Hematopoietic multipotent progenitor cell treated with erythropoietin and hydrocortisone succinate and interleukin-3 and kit ligand, for 17 days (in vitro differentiated cells): ENCODE results near the gene SMO.
"Not testable (repeated sequence)": the region's sequence is repeated elsewhere in the genome, so short reads cannot be mapped to it uniquely, and the experiment has no call there.

ENCODE experiments used
- DNase-seq: peaks from one replicate; pipeline ENCODE4 v3.0.0-alpha.2; 2015; ENCODE audit warnings: low spot score

SMO gene

GRCh38 chr7:129209067-129209926 lies 20.9 kb downstream of the SMO start:
- no peak for DNase-seq

DNA sequence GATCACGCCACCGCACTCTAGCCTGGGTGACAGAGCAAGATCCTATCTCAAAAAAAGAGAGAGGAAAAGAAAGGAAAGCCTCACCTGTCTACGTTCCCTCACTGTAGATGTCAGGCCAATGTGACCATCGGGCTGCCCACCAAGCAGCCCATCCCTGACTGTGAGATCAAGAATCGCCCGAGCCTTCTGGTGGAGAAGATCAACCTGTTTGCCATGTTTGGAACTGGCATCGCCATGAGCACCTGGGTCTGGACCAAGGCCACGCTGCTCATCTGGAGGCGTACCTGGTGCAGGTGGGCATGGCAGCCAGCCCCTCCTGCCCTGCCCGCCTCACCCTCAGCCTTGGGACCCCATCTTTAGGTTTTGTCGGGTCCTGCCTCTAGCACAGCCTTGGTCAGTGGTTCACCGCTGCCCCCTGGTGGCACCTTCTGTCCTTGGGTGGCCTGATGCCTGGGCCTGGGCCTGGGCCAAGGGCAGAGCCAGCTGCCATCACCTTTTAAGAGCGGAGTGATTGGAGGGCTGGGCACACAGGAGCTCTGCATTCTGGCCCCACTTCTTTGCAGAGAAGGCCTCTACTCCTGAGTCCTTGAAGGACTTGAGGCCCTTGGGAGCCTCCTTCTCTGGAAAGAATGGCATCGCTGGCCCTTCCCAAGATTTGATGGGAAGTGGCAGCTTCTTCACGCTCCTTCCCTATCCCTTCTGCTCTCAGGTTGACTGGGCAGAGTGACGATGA lies 22.0 kb downstream of the SMO start:
- peak; percentile 39 for DNase-seq

GRCh38 chr7:129210989-129211312 lies 22.5 kb downstream of the SMO start:
- DNase-seq: no peak

- DNase-seq: no peak
Observed at GRCh38 chr7:129212126-129212525, 23.7 kb downstream of the SMO start.

DNA sequence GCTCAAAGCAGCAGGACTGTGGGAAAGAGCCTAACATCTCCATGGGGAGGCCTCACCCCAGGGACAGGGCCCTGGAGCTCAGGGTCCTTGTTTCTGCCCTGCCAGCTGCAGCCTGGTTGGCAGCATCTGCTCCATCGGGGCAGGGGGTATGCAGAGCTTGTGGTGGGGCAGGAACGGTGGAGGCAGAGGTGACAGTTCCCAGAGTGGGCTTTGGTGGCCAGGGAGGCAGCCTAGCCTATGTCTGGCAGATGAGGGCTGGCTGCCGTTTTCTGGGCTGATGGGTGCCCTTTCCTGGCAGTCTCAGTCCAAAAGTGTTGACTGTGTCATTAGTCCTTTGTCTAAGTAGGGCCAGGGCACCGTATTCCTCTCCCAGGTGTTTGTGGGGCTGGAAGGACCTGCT lies 24.2 kb downstream of the SMO start:
- no peak for DNase-seq

DNA sequence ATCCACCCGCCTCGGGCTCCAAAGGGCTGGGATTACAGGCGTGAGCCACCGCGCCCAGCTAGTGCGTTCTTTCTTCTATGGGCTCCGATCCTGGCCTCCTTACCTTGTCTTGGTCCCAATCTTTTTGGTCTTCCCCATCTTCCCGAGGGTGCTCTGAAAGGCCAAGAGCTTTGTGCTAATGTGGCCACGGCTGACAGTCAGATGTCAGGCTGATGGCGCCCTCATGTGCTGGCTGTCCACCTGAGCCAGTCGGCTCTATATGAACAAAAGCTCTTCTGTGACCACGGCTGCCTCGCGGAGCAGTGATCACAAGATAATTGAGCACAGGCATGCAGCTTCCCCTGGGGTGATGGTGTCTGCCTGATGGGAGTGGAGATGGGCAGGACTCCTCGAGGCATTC lies 25.4 kb downstream of the SMO start:
- no peak for DNase-seq

- not testable (repeated sequence) for DNase-seq
Observed at GRCh38 chr7:129215691-129216090, 27.3 kb downstream of the SMO start.

- DNase-seq: not testable (repeated sequence)
Observed at GRCh38 chr7:129216101-129216715, 27.8 kb downstream of the SMO start.

- DNase-seq: not testable (repeated sequence)
Observed at GRCh38 chr7:129216821-129217416, 28.5 kb downstream of the SMO start.

DNA sequence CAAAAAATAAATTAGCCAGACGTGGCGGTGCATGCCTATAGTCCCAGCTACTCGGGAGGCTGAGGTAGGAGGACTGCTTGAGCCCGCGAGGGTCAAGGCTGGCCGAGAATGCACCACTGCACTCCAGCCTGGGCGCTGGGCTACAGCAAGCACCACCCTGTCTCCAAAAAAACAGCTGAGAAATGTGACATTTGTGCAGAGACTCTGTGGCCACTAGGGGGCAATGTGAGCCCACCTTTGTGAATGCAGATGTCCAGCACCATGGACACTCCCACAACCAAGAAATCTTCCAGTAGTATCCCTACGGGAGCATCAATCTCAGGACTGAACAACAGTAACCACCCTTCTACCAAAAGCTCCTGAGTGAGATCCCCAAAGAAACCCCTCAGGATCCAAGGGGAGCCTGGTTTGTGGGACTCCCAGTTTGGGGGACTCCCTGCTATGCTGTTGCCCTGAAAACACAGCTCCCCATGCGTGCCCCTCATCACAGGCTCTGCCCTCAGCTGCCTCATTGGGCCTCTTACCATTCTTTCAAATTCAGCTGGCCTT lies 30.2 kb downstream of the SMO start:
- DNase-seq: peak; percentile 88

DNA sequence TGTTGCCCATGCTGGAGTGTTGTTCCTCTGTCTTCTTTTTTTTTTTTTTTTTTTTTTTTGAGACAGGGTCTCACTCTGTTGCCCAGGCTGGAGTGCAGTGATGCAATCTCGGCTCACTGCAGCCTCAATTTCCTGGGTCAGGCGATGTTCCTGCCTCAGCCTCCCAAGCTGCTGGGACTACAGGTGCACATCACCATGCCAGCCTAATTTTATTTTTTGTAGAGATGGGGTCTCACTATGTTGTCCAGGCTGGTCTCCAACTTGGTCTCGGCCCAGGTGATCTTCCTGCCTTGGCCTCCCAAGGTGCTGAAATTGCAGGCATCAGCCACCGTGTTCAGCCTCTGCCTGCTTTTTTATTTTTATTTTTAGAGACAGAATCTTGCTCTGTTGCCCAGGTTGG lies 30.7 kb downstream of the SMO start:
- DNase-seq: not testable (repeated sequence)

DNA sequence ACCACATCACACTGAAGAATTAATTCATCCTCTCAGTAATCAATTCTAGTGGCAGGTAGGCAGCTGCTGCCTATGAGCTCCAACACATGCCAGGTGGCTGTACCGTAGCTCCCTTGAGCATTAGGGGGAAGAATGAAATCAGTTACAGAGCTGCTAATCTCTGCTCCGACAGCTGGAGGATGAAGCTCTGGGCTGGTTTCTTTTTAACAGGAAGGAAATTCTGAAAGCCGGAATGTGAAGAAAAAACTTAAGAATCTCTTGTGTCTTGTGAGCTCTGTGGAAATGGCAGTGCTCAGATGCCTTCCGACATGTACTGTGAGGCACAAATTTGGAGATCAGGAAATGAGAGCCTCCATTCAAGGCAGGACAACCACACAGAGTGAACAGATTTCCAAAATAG lies 33.6 kb downstream of the SMO start:
- DNase-seq: no peak

DNA sequence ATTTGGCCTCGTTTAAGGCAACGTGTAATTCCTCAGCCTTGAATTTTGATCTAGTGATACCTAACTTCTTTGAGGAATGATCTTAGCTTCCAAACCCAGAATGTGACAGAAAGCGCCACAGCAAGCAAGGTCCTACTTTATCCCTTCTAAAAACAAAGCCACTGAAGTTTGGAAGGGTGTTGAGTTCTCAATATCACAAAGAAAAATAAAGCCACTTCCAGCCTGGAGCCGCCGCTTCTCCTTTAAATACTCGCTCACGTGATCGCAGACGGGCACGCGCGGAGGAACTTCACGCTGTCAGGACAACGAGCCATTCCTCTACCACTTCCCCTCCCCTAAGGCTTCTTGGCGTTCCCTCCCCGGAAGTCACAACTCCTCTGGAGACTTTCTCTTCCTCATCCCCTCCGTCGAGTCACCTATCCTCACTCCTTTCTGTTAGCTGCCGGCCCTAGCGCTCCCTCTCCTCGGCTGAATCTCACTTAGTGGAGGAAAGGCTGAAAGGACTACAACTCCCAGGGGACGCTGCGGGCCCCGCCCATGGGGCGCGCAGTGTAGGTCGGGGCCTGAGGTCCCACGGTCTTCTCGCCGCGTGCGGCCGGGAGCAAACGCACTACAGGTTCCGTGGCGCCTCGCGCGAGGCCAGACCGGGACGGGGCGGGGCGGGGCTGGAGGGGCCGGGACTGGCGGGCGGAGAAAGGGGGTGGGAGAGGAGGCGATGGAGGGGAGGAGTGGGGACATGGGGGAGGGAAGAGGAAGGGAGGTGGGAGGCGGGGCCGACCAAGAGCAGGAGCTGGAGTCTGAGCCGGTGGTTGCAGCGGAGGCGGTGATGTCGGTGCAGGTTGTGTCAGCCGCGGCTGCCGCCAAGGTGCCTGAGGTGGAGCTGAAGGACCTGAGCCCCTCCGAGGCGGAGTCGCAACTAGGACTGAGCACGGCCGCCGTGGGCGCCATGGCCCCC lies 36.1 kb downstream of the SMO start, which contains the start of gene AHCYL2:
TSS of gene AHCYL2 (plus strand) at position 780 of the 955 bp plus-strand sequence.
- DNase-seq: peak; percentile 91

- peak; percentile 19 for DNase-seq
Observed at GRCh38 chr7:129225206-129225930, 36.9 kb downstream of the SMO start.

DNA sequence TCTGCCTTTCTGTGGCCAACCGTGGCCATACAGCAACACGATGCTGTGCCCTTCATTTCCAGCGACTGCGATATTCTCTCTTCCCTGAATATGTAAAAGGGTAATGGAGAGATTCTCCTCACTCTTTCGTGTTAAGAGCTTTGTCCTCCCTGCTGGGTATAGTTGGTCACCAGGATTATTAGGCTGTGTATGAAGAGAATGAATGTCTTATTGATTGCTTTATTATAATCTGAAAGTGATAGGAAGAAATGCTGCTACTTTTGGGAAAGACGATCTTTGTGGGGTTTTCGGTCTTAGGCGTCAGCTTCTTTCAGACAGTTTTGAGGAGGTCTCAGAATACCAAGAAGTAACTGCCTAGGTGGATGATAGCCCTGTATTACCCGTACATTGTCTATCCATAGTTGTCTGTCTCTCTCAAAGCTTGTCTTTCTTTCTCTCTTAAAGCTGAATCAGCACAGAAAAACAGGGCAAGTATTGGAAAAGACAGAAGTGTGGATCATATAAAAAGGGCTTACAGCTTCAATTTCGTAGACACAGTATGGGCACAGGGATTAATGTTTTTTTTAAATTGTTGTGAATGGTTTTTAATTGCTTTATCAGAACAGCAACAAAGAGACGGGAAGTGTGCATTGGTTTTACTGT lies 37.6 kb downstream of the SMO start:
- DNase-seq: no peak

DNA sequence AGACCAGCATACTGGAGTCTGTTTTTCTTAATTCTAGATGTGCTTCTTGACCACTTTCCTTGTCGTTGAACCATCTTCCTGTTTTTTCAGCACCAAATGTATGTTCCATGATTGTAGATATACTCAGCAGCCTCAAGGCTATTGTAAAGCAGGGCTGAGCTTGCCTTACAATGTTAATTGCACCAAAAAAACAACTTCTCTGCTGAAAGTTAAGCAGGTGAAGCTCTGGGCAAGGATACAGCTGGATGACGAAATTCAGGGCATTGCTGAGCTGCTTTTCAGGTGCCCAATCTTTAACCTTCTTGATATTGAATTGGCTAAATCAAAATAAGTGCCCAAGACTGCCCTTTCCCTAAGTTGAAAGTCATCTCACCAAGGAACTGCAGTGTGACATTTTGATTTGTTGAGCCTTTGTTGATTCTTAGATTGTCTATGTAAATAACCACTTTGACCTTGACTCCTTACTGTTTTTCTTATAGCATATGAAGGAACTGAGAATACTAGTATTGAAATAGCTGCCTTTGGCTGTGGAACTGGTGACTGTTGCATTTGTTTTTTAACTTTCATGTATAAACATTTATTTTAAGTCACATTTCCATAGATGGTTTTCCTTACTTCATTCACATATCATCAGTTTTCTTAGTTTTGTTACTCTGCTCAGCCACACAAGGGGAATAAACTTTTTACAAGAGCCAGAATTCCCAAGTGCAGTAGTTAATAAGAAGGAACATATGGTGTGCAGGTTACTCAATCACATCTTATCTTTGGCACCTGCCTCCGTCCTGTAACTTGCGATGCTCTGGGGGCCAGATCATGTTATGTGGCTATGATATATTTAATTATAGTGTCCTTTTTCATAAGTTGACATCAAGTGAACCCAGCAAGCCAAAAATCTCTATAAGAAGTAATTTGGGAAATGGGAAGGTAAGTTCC lies 39.5 kb downstream of the SMO start:
- DNase-seq: no peak

GRCh38 chr7:129228633-129229032 lies 40.2 kb downstream of the SMO start:
- DNase-seq: no peak

GRCh38 chr7:129231666-129232065 lies 43.2 kb downstream of the SMO start:
- no peak for DNase-seq

DNA sequence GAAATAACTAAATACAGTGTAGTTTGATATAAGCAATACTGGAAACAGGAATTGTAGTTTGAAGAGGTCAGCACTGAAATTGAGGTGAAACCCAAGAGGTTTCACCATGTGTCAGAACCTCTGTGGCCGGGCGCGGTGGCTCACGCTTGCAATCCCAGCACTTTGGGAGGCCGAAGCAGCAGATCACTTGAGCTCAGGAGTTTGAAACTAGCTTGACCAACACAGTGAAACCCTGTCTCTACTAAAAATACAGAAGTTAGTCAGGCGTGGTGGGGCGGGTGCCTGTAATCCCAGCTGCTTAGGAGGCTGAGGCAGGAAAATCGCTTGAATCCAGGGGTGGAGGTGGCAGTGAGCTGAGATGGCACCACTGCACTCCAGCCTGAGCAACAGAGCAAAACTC lies 50.1 kb downstream of the SMO start:
- no peak for DNase-seq
